HCT116 (cell line): ENCODE measurements around the gene RASAL2.

Experiments
- EZH2 ChIP-seq: fragments of 200-600 bp; sonication (generic); IDR thresholded peaks from 2 replicates; pipeline ENCODE4 v1.6.1; 2017; ENCODE audit warnings: antibody characterized with exemption, mixed run types
- EZH2phosphoT487 ChIP-seq: fragments of 200-600 bp; IDR thresholded peaks from 2 replicates; pipeline ENCODE4 v1.6.1; 2018; ENCODE audit warnings: antibody characterized with exemption, borderline replicate concordance
- FOSL1 ChIP-seq: IDR thresholded peaks from 2 replicates; pipeline ENCODE4 v1.6.1; 2012; ENCODE audit warnings: low read depth
- JUND ChIP-seq: IDR thresholded peaks from 2 replicates; pipeline ENCODE4 v1.6.1; 2012
- POLR2A ChIP-seq: IDR thresholded peaks from 2 replicates; pipeline ENCODE4 v1.7.0; 2011; ENCODE audit warnings: borderline replicate concordance; ENCODE audit not compliant: insufficient read depth, insufficient read length; ENCODE audit errors: extremely low read depth
- POLR2AphosphoS5 ChIP-seq: IDR thresholded peaks from 2 replicates; pipeline ENCODE4 v1.6.1; 2011; ENCODE audit warnings: mild to moderate bottlenecking, low read depth, low read length, moderate library complexity
- RAD21 ChIP-seq: IDR thresholded peaks from 2 replicates; pipeline ENCODE4 v1.6.1; 2012; ENCODE audit warnings: low read depth, mild to moderate bottlenecking
- SRF ChIP-seq: IDR thresholded peaks from 2 replicates; pipeline ENCODE4 v1.6.1; 2012; ENCODE audit warnings: low read depth
- TCF7L2 ChIP-seq: IDR thresholded peaks from 2 replicates; pipeline ENCODE4 v1.7.0; 2011; ENCODE audit warnings: borderline replicate concordance, inconsistent platforms; ENCODE audit not compliant: insufficient read depth, insufficient read length; ENCODE audit errors: extremely low read depth
- ZNF274 ChIP-seq: fragments of 200-500 bp; sonication (Bioruptor generic); IDR thresholded peaks from 2 replicates; pipeline ENCODE4 v1.6.1; 2014; ENCODE audit warnings: mild to moderate bottlenecking, low read depth, low read length, inconsistent platforms
- TF ChIP-seq, protein P1 (sequence below): IDR thresholded peaks from 2 replicates; pipeline ENCODE4 v1.6.1; 2012; ENCODE audit warnings: low read depth
- TF ChIP-seq, protein P2 (sequence below), 3 experiments: fragments of 200-600 bp in 1 of 3; sonication (generic) in 1 of 3; IDR thresholded peaks in 2 of 3; conservative IDR thresholded peaks in 1 of 3; 2 replicates each; pipeline ENCODE4 v1.5.1; 2012 to 2017; ENCODE audit warnings: low read depth in 2 of 3, low read length in 2 of 3, antibody characterized with exemption in 1 of 3, borderline replicate concordance in 1 of 3, control low read depth in 1 of 3, mild to moderate bottlenecking in 1 of 3, mixed read lengths in 1 of 3, mixed run types in 1 of 3, moderate library complexity in 1 of 3; ENCODE audit not compliant: insufficient read depth in 1 of 3
- TF ChIP-seq, protein P3 (sequence below): IDR thresholded peaks from 2 replicates; pipeline ENCODE4 v1.6.1; 2012
- TF ChIP-seq, protein P4 (sequence below): IDR thresholded peaks from 2 replicates; pipeline ENCODE4 v1.6.1; 2012

DNA sequence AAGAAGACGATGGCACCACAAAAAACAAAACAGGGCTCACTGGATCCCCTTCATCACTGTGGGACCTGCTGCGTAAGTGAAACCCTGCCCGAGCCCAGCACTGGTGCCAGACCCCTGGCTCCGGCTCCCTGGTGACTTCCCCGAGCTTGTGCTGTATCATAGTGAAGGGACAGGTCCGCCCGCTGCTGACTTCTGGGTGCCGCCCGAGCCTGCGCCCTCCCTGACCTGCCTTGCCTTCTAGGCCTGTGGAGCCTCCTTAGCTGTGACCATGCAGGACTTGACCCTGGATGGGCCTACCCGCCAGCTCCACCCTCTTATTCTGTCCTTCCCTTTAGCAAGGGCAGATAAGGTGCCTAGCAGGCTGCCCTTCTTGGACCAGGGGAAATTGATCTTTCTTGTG is 426.9 kb downstream of the RASAL2 start:
- TF ChIP-seq, protein P1, sequence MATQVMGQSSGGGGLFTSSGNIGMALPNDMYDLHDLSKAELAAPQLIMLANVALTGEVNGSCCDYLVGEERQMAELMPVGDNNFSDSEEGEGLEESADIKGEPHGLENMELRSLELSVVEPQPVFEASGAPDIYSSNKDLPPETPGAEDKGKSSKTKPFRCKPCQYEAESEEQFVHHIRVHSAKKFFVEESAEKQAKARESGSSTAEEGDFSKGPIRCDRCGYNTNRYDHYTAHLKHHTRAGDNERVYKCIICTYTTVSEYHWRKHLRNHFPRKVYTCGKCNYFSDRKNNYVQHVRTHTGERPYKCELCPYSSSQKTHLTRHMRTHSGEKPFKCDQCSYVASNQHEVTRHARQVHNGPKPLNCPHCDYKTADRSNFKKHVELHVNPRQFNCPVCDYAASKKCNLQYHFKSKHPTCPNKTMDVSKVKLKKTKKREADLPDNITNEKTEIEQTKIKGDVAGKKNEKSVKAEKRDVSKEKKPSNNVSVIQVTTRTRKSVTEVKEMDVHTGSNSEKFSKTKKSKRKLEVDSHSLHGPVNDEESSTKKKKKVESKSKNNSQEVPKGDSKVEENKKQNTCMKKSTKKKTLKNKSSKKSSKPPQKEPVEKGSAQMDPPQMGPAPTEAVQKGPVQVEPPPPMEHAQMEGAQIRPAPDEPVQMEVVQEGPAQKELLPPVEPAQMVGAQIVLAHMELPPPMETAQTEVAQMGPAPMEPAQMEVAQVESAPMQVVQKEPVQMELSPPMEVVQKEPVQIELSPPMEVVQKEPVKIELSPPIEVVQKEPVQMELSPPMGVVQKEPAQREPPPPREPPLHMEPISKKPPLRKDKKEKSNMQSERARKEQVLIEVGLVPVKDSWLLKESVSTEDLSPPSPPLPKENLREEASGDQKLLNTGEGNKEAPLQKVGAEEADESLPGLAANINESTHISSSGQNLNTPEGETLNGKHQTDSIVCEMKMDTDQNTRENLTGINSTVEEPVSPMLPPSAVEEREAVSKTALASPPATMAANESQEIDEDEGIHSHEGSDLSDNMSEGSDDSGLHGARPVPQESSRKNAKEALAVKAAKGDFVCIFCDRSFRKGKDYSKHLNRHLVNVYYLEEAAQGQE, result no peak
- TF ChIP-seq POLR2A (no peak), TCF7L2 (no peak), RAD21 (no peak), SRF (no peak), EZH2phosphoT487 (no peak), JUND (no peak), ZNF274 (no peak), EZH2 (no peak), POLR2AphosphoS5 (no peak), FOSL1 (no peak)
- TF ChIP-seq, protein P2, sequence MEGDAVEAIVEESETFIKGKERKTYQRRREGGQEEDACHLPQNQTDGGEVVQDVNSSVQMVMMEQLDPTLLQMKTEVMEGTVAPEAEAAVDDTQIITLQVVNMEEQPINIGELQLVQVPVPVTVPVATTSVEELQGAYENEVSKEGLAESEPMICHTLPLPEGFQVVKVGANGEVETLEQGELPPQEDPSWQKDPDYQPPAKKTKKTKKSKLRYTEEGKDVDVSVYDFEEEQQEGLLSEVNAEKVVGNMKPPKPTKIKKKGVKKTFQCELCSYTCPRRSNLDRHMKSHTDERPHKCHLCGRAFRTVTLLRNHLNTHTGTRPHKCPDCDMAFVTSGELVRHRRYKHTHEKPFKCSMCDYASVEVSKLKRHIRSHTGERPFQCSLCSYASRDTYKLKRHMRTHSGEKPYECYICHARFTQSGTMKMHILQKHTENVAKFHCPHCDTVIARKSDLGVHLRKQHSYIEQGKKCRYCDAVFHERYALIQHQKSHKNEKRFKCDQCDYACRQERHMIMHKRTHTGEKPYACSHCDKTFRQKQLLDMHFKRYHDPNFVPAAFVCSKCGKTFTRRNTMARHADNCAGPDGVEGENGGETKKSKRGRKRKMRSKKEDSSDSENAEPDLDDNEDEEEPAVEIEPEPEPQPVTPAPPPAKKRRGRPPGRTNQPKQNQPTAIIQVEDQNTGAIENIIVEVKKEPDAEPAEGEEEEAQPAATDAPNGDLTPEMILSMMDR (IDR thresholded peaks at IDR 0.05 in 2 of 3, conservative IDR thresholded peaks at IDR 0.05 in 1 of 3; ENCODE audit: borderline replicate concordance in 1 of 3, insufficient read depth in 1 of 3, low read depth in 2 of 3, low read length in 2 of 3), result no peak
- TF ChIP-seq, protein P3, sequence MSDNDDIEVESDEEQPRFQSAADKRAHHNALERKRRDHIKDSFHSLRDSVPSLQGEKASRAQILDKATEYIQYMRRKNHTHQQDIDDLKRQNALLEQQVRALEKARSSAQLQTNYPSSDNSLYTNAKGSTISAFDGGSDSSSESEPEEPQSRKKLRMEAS, result no peak
- TF ChIP-seq, protein P4, sequence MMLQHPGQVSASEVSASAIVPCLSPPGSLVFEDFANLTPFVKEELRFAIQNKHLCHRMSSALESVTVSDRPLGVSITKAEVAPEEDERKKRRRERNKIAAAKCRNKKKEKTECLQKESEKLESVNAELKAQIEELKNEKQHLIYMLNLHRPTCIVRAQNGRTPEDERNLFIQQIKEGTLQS, result no peak
